CD4-positive, alpha-beta T cell treated with Interleukin-21 for 1 hour (primary cell): ENCODE data around the gene PLIN1.
"Not testable (repeated sequence)": the region's sequence is repeated elsewhere in the genome, so short reads cannot be mapped to it uniquely, and the experiment has no call there.

ENCODE experiments used
- DNase-seq: peaks from one replicate; pipeline ENCODE4 v3.0.0-alpha.2; 2020

The PLIN1 gene

GRCh38 chr15:89679212-89679611 is at the start of gene PLIN1:
Gene PLIN1, minus strand, starts transcription at chr15:89679367. Its CDS starts 1,878 bp downstream, at chr15:89677489.
- DNase-seq, result no peak

- DNase-seq, result no peak
Observed at GRCh38 chr15:89728254-89728653, 49.1 kb upstream of the PLIN1 start.

GRCh38 chr15:89725064-89725463 is 45.9 kb upstream of the PLIN1 start:
- DNase-seq, result no peak

- no peak for DNase-seq
Observed at GRCh38 chr15:89724621-89725020, 45.5 kb upstream of the PLIN1 start.

- DNase-seq, result no peak
Observed at GRCh38 chr15:89723031-89723430, 43.9 kb upstream of the PLIN1 start.

- DNase-seq, result no peak
Observed at GRCh38 chr15:89714775-89715174, 35.6 kb upstream of the PLIN1 start.

GRCh38 chr15:89707577-89707976 is 28.4 kb upstream of the PLIN1 start:
- DNase-seq, result no peak

GRCh38 chr15:89704411-89704810 is 25.2 kb upstream of the PLIN1 start:
- DNase-seq, result no peak

- no peak for DNase-seq
Observed at GRCh38 chr15:89695198-89695597, 16.0 kb upstream of the PLIN1 start.

- no peak for DNase-seq
Observed at GRCh38 chr15:89693696-89694095, 14.5 kb upstream of the PLIN1 start.

GRCh38 chr15:89693091-89693490 is 13.9 kb upstream of the PLIN1 start:
- no peak for DNase-seq

- DNase-seq, result peak; percentile 79
Observed at GRCh38 chr15:89690276-89691218, 11.4 kb upstream of the PLIN1 start, which contains the start of the genes PEX11A and WDR93. Gene PEX11A, minus strand, starts transcription at chr15:89690754. Its CDS starts 122 bp downstream, at chr15:89690632. Gene WDR93, plus strand, starts transcription at chr15:89690811. Its CDS starts 10,936 bp downstream, at chr15:89701747.

- DNase-seq, result not testable (repeated sequence)
Observed at GRCh38 chr15:89689930-89690275, 10.7 kb upstream of the PLIN1 start.

- DNase-seq, result no peak
Observed at GRCh38 chr15:89686522-89686921, 7.4 kb upstream of the PLIN1 start.

GRCh38 chr15:89685995-89686394 is 6.8 kb upstream of the PLIN1 start:
- DNase-seq, result no peak

- DNase-seq, result no peak
Observed at GRCh38 chr15:89681146-89681545, 2.0 kb upstream of the PLIN1 start.

- no peak for DNase-seq
Observed at GRCh38 chr15:89680282-89680873, 1.2 kb upstream of the PLIN1 start.

- DNase-seq, result no peak
Observed at GRCh38 chr15:89677381-89677780, 1.8 kb downstream of the PLIN1 start.

- DNase-seq, result no peak
Observed at GRCh38 chr15:89675606-89676005, 3.6 kb downstream of the PLIN1 start.

GRCh38 chr15:89674526-89674925 is 4.6 kb downstream of the PLIN1 start:
- DNase-seq, result no peak

GRCh38 chr15:89673165-89673512 is 6.0 kb downstream of the PLIN1 start:
- no peak for DNase-seq

GRCh38 chr15:89672221-89673164 is 6.7 kb downstream of the PLIN1 start:
- DNase-seq, result no peak

- DNase-seq, result no peak
Observed at GRCh38 chr15:89671687-89672086, 7.5 kb downstream of the PLIN1 start.
